Measurements from ENCODE around the gene DSCAML1. TPM values are rescaled to one million over a fixed set of nuclear protein-coding genes. Genes with fewer than 3 reads are reported as not detected.

The DSCAML1 gene
- total RNA-seq, 1 experiment from 2014 or later, result 0.15 TPM

DNA sequence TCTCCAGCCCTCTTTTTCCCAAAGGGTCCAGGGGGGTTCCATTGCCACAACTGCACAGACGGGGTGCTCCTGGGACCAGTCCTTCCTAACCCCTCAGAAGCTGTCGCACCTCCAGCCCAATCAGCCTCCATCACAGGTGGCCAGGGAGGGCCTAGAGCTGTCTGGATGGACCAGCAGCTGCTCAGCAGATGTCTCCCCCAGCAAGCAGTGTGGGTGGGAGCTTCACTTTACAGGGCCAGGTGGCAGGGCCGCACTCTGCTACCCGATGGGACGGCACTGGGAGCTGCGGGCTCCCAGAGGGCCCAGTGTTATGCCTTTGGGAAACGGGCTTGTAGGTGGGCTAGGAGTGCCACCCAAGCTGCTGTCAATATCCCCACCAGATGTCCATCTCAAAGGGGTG is 120.5 kb downstream of the DSCAML1 start:
- no peaks in the 10 kb centered on the region for H3K79me2 ChIP-seq (ENCODE audit: insufficient read depth, low read length)
- no peaks in the 10 kb centered on the region for H3K23me2 ChIP-seq (ENCODE audit: insufficient read length, low read depth, low read length, poor library complexity, severe bottlenecking)
- H3K9me3 ChIP-seq (ENCODE audit: control insufficient read depth, low read depth, low read length), result no peaks in the 10 kb centered on the region
- H3K9me3 Mint-ChIP-seq, result no peaks in the 10 kb centered on the region; a peak in 1 of 5 replicates
- H3T11ph ChIP-seq (ENCODE audit: low read length), result no peak overlapping the region
- no peaks in the 10 kb centered on the region for H3K27me3 ChIP-seq (ENCODE audit: insufficient read depth, low read length)
- H3K4me1 Mint-ChIP-seq, result peaks cover 53 to 59% of the 10 kb centered on the region in 2 experiments
- H3K4me1 ChIP-seq (ENCODE audit: insufficient read depth, low read length), result peaks cover 6% of the 10 kb centered on the region; the same call in 1 of the 2 replicates
- H4K20me1 ChIP-seq (ENCODE audit: control insufficient read depth, insufficient read depth, insufficient read length), result no peaks in the 10 kb centered on the region
- no peak overlapping the region for H4K5ac ChIP-seq (ENCODE audit: insufficient read length, low read depth, low read length)
- no peak overlapping the region for H2BK5ac ChIP-seq (ENCODE audit: insufficient read length, low read length)
- H3K27ac ChIP-seq (ENCODE audit: insufficient read length, low read depth, low read length), result no peak overlapping the region
- H3K23ac ChIP-seq (ENCODE audit: insufficient read length, low read depth, low read length), result no peak overlapping the region
- no peak overlapping the region for H2BK120ac ChIP-seq (ENCODE audit: low read depth, low read length, poor library complexity, severe bottlenecking)
- H3K4ac ChIP-seq (ENCODE audit: low read depth, low read length), result no peak overlapping the region; the same call in 1 of the 2 replicates
- no peak overlapping the region for H3K4me3 Mint-ChIP-seq
- no peak overlapping the region for H2BK15ac ChIP-seq (ENCODE audit: low read depth, low read length)
- no peak overlapping the region for H2AFZ ChIP-seq (ENCODE audit: low read length)
- H2AK5ac ChIP-seq (ENCODE audit: insufficient read length, low read length), result no peak overlapping the region
- no peaks in the 10 kb centered on the region for H3K79me1 ChIP-seq (ENCODE audit: insufficient read depth, low read depth, low read length, poor library complexity, severe bottlenecking)
- no peak overlapping the region for H4K91ac ChIP-seq (ENCODE audit: insufficient read length, low read depth, low read length)
- no peak overlapping the region for H3K14ac ChIP-seq (ENCODE audit: insufficient read depth, low read length)
- H3K9ac ChIP-seq (ENCODE audit: extremely low read depth, insufficient read length, low read length), result no peak overlapping the region
- TF ChIP-seq, protein P1, sequence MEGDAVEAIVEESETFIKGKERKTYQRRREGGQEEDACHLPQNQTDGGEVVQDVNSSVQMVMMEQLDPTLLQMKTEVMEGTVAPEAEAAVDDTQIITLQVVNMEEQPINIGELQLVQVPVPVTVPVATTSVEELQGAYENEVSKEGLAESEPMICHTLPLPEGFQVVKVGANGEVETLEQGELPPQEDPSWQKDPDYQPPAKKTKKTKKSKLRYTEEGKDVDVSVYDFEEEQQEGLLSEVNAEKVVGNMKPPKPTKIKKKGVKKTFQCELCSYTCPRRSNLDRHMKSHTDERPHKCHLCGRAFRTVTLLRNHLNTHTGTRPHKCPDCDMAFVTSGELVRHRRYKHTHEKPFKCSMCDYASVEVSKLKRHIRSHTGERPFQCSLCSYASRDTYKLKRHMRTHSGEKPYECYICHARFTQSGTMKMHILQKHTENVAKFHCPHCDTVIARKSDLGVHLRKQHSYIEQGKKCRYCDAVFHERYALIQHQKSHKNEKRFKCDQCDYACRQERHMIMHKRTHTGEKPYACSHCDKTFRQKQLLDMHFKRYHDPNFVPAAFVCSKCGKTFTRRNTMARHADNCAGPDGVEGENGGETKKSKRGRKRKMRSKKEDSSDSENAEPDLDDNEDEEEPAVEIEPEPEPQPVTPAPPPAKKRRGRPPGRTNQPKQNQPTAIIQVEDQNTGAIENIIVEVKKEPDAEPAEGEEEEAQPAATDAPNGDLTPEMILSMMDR (conservative IDR thresholded peaks at IDR 0.05), result no peak
- H4K8ac ChIP-seq (replicated peaks; ENCODE audit: insufficient read length, low read depth, low read length), result no peak overlapping the region
- H2BK12ac ChIP-seq (ENCODE audit: insufficient read length, low read depth, low read length), result no peak overlapping the region
- no peak overlapping the region for H3K27ac Mint-ChIP-seq
- H3K4me2 ChIP-seq (ENCODE audit: insufficient read depth, insufficient read length, low read length), result no peak overlapping the region
- H3K27me3 Mint-ChIP-seq (ENCODE audit: low read depth), result peaks cover 78% of the 10 kb centered on the region
- no peaks in the 10 kb centered on the region for H3K36me3 Mint-ChIP-seq (ENCODE audit: insufficient read depth in 1 of 3, low read depth in 3 of 3)
- DNase-seq, result no peak
- no CpG with 5 or more reads among the region's 7 CpGs for WGBS (ENCODE audit: extremely low coverage, insufficient read length, low lambda C conversion rate)
- no peak overlapping the region for H2BK20ac ChIP-seq (ENCODE audit: low read depth, low read length, poor library complexity, severe bottlenecking)
- no peak overlapping the region for H3K56ac ChIP-seq (ENCODE audit: insufficient read length, low read depth, low read length)
- no peak overlapping the region for H3K18ac ChIP-seq (ENCODE audit: insufficient read length, low read depth, low read length)

All from H9 (cell line).